GM23338 (cell line): ENCODE results near the gene GGA2.

Experiments
- EZH2 ChIP-seq: fragments of 200-600 bp; sonication (generic); IDR thresholded peaks from one replicate; pipeline ENCODE4 v1.8.0; 2017; ENCODE audit warnings: antibody characterized with exemption, mild to moderate bottlenecking, low read depth; ENCODE audit not compliant: unreplicated experiment
- EZH2phosphoT487 ChIP-seq: fragments of 200-600 bp; sonication (generic); IDR thresholded peaks from one replicate; pipeline ENCODE4 v1.8.1; 2018; ENCODE audit warnings: antibody characterized with exemption; ENCODE audit not compliant: unreplicated experiment
- NANOG ChIP-seq: IDR thresholded peaks from 2 replicates; pipeline ENCODE4 v1.6.1; 2016; ENCODE audit warnings: antibody characterized with exemption, borderline replicate concordance
- POLR2AphosphoS5 ChIP-seq: IDR thresholded peaks from 2 replicates; pipeline ENCODE4 v1.6.1; 2016; ENCODE audit warnings: antibody characterized with exemption, low read depth
- STAT1 ChIP-seq: IDR thresholded peaks from one replicate; pipeline ENCODE4 v1.6.1; 2016; ENCODE audit warnings: antibody characterized with exemption; ENCODE audit not compliant: unreplicated experiment
- ZNF331 ChIP-seq: fragments of 250-450 bp; sonication (Bioruptor Pico); IDR thresholded peaks from 2 replicates; pipeline ENCODE4 v1.5.0; 2020; ENCODE audit warnings: low read depth, mild to moderate bottlenecking, moderate library complexity
- TF ChIP-seq, protein P1 (sequence below): IDR thresholded peaks from one replicate; pipeline ENCODE4 v1.6.1; 2018; ENCODE audit warnings: antibody characterized with exemption; ENCODE audit not compliant: unreplicated experiment
- TF ChIP-seq, protein P2 (sequence below), 2 experiments: fragments of 200-600 bp in 1 of 2; sonication (generic) in 1 of 2; conservative IDR thresholded peaks; 2 replicates each; pipeline versions ENCODE4 v1.5.1 to v1.6.1; 2016 to 2017; ENCODE audit warnings: antibody characterized with exemption in 2 of 2, low read depth in 2 of 2, mild to moderate bottlenecking in 2 of 2, moderate library complexity in 1 of 2

DNA sequence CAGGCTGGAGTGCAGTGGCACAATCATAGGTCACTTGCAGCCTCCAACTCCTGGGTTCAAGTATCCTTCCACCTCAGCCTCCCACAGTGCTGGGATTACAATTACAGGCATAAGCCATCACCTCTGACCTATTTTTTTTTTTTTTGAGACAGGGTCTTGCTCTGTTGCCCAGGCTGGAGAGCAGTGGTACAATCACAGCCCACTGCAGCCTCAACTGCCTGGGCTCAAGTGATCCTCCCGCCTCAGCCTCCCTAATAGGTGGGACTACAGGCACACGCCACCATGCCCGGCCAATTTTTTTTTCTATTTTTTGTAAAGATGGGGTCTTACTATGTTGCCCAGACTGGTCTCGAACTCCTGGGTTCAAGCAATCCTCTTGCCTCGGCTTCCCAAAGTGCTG lies 5.6 kb upstream of the GGA2 start:
- TF ChIP-seq EZH2 (no peak), NANOG (no peak), POLR2AphosphoS5 (no peak), STAT1 (no peak), EZH2phosphoT487 (no peak), ZNF331 (CRISPR knock-in tag) (no peak)
- TF ChIP-seq, protein P1, sequence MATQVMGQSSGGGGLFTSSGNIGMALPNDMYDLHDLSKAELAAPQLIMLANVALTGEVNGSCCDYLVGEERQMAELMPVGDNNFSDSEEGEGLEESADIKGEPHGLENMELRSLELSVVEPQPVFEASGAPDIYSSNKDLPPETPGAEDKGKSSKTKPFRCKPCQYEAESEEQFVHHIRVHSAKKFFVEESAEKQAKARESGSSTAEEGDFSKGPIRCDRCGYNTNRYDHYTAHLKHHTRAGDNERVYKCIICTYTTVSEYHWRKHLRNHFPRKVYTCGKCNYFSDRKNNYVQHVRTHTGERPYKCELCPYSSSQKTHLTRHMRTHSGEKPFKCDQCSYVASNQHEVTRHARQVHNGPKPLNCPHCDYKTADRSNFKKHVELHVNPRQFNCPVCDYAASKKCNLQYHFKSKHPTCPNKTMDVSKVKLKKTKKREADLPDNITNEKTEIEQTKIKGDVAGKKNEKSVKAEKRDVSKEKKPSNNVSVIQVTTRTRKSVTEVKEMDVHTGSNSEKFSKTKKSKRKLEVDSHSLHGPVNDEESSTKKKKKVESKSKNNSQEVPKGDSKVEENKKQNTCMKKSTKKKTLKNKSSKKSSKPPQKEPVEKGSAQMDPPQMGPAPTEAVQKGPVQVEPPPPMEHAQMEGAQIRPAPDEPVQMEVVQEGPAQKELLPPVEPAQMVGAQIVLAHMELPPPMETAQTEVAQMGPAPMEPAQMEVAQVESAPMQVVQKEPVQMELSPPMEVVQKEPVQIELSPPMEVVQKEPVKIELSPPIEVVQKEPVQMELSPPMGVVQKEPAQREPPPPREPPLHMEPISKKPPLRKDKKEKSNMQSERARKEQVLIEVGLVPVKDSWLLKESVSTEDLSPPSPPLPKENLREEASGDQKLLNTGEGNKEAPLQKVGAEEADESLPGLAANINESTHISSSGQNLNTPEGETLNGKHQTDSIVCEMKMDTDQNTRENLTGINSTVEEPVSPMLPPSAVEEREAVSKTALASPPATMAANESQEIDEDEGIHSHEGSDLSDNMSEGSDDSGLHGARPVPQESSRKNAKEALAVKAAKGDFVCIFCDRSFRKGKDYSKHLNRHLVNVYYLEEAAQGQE = no peak
- TF ChIP-seq, protein P2, sequence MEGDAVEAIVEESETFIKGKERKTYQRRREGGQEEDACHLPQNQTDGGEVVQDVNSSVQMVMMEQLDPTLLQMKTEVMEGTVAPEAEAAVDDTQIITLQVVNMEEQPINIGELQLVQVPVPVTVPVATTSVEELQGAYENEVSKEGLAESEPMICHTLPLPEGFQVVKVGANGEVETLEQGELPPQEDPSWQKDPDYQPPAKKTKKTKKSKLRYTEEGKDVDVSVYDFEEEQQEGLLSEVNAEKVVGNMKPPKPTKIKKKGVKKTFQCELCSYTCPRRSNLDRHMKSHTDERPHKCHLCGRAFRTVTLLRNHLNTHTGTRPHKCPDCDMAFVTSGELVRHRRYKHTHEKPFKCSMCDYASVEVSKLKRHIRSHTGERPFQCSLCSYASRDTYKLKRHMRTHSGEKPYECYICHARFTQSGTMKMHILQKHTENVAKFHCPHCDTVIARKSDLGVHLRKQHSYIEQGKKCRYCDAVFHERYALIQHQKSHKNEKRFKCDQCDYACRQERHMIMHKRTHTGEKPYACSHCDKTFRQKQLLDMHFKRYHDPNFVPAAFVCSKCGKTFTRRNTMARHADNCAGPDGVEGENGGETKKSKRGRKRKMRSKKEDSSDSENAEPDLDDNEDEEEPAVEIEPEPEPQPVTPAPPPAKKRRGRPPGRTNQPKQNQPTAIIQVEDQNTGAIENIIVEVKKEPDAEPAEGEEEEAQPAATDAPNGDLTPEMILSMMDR (conservative IDR thresholded peaks at IDR 0.05; ENCODE audit: low read depth in 2 of 2) = no peak
